ENCODE data around the gene PAFAH2. TPM values are rescaled to one million over a fixed set of nuclear protein-coding genes. Genes with fewer than 3 reads are reported as not detected.
"Not testable (repeated sequence)": the region's sequence is repeated elsewhere in the genome, so short reads cannot be mapped to it uniquely, and the experiment has no call there.

PAFAH2 gene
- total and polyA plus RNA-seq, 5 donors = 2.0 to 5.6 (median 4.1) TPM

- no peak overlapping the region for H3K27ac ChIP-seq (ENCODE audit: low read length)
- no peak for ATAC-seq
- no peak for DNase-seq
- intact Hi-C loops (cut with DNase I) = no loop called here
- 69% methylated on average over 8 of the region's 8 CpGs for WGBS
- H3K4me3 ChIP-seq (ENCODE audit: low read length) = no peak overlapping the region
- H3K4me1 ChIP-seq (ENCODE audit: control insufficient read depth, insufficient read depth, low read length) = peaks cover 8% of the 10 kb centered on the region
- H3K27me3 ChIP-seq (ENCODE audit: control insufficient read depth, insufficient read depth) = no peaks in the 10 kb centered on the region
- H3K9me3 ChIP-seq (ENCODE audit: control insufficient read depth, low read length) = no peaks in the 10 kb centered on the region
These were observed 4.5 kb downstream of the PAFAH2 start for GRCh38 chr1:25993197-25993951.

- ATAC-seq = no peak
- no peak overlapping the region for H3K27ac ChIP-seq (ENCODE audit: low read length)
- H3K27me3 ChIP-seq (ENCODE audit: control insufficient read depth, insufficient read depth) = no peaks in the 10 kb centered on the region
- H3K4me1 ChIP-seq (ENCODE audit: control insufficient read depth, insufficient read depth, low read length) = peaks cover 8% of the 10 kb centered on the region
- no peaks in the 10 kb centered on the region for H3K9me3 ChIP-seq (ENCODE audit: control insufficient read depth, low read length)
- 93% methylated on average over 9 of the region's 9 CpGs for WGBS
- intact Hi-C loops (cut with DNase I) = no loop called here
- H3K4me3 ChIP-seq (ENCODE audit: low read length) = no peak overlapping the region
- no peak for DNase-seq
These were observed 5.1 kb downstream of the PAFAH2 start for GRCh38 chr1:25992689-25993171.

GRCh38 chr1:25991937-25992688, 5.8 kb downstream of the PAFAH2 start:
- no peak overlapping the region for H3K4me3 ChIP-seq (ENCODE audit: low read length)
- DNase-seq = no peak
- no peaks in the 10 kb centered on the region for H3K9me3 ChIP-seq (ENCODE audit: control insufficient read depth, low read length)
- WGBS = 73% methylated on average over 5 of the region's 5 CpGs
- ATAC-seq = no peak
- H3K27ac ChIP-seq (ENCODE audit: low read length) = no peak overlapping the region
- no peaks in the 10 kb centered on the region for H3K27me3 ChIP-seq (ENCODE audit: control insufficient read depth, insufficient read depth)
- intact Hi-C loops (cut with DNase I) = no loop called here
- H3K4me1 ChIP-seq (ENCODE audit: control insufficient read depth, insufficient read depth, low read length) = peaks cover 8% of the 10 kb centered on the region

GRCh38 chr1:25990702-25991395, 7.0 kb downstream of the PAFAH2 start:
- WGBS = 43% methylated on average over 15 of the region's 15 CpGs
- no peak for DNase-seq
- intact Hi-C loops (cut with DNase I) = no loop called here
- Histone ChIP-seq H3K4me1 (ENCODE audit: control insufficient read depth, insufficient read depth, low read length) (peaks cover 8% of the 10 kb centered on the region), H3K9me3 (ENCODE audit: control insufficient read depth, low read length) (no peaks in the 10 kb centered on the region), H3K4me3 (ENCODE audit: low read length) (no peak overlapping the region), H3K27me3 (ENCODE audit: control insufficient read depth, insufficient read depth) (no peaks in the 10 kb centered on the region), H3K27ac (ENCODE audit: low read length) (no peak overlapping the region)
- peak; percentile 66 to 74 for ATAC-seq

- Histone ChIP-seq H3K4me1 (ENCODE audit: control insufficient read depth, insufficient read depth, low read length) (peaks cover 8% of the 10 kb centered on the region), H3K4me3 (ENCODE audit: low read length) (no peak overlapping the region), H3K9me3 (ENCODE audit: control insufficient read depth, low read length) (no peaks in the 10 kb centered on the region), H3K27ac (ENCODE audit: low read length) (no peak overlapping the region), H3K27me3 (ENCODE audit: control insufficient read depth, insufficient read depth) (no peaks in the 10 kb centered on the region)
- DNase-seq (no peak), ATAC-seq (no peak)
- intact Hi-C loops (cut with DNase I) = no loop called here
- WGBS = 58% methylated on average over 6 of the region's 6 CpGs
These were observed 7.6 kb downstream of the PAFAH2 start for GRCh38 chr1:25990251-25990650.

- intact Hi-C loops (cut with DNase I) = no loop called here
- Histone ChIP-seq H3K4me3 (ENCODE audit: low read length) (no peak overlapping the region), H3K4me1 (ENCODE audit: control insufficient read depth, insufficient read depth, low read length) (peaks cover 8% of the 10 kb centered on the region), H3K9me3 (ENCODE audit: control insufficient read depth, low read length) (no peaks in the 10 kb centered on the region), H3K27ac (ENCODE audit: low read length) (no peak overlapping the region), H3K27me3 (ENCODE audit: control insufficient read depth, insufficient read depth) (no peaks in the 10 kb centered on the region)
- DNase-seq = no peak
- peak in 1 of 2 donors; percentile 52 for ATAC-seq
- WGBS = 81% methylated on average over 11 of the region's 11 CpGs
These were observed 8.2 kb downstream of the PAFAH2 start for GRCh38 chr1:25989440-25990234.

GRCh38 chr1:25987951-25988350, 9.9 kb downstream of the PAFAH2 start:
- no peak overlapping the region for H3K27ac ChIP-seq (ENCODE audit: low read length)
- peaks cover 8% of the 10 kb centered on the region for H3K4me1 ChIP-seq (ENCODE audit: control insufficient read depth, insufficient read depth, low read length)
- H3K27me3 ChIP-seq (ENCODE audit: control insufficient read depth, insufficient read depth) = no peaks in the 10 kb centered on the region
- no peak for ATAC-seq
- intact Hi-C loops (cut with DNase I) = no loop called here
- DNase-seq = no peak
- 91% methylated on average over 2 of the region's 2 CpGs for WGBS
- H3K4me3 ChIP-seq (ENCODE audit: low read length) = no peak overlapping the region
- no peaks in the 10 kb centered on the region for H3K9me3 ChIP-seq (ENCODE audit: control insufficient read depth, low read length)

- H3K27me3 ChIP-seq (ENCODE audit: control insufficient read depth, insufficient read depth); H3K9me3 ChIP-seq (ENCODE audit: control insufficient read depth, low read length); ATAC-seq; intact Hi-C loops (cut with DNase I); H3K4me1 ChIP-seq (ENCODE audit: control insufficient read depth, insufficient read depth, low read length); H3K4me3 ChIP-seq (ENCODE audit: low read length); DNase-seq; H3K27ac ChIP-seq (ENCODE audit: low read length): not testable (repeated sequence)
- 98% methylated on average over 10 of the region's 10 CpGs for WGBS
These were observed 11.1 kb downstream of the PAFAH2 start for GRCh38 chr1:25986773-25987172.

- DNase-seq (no peak), ATAC-seq (no peak)
- H3K4me3 ChIP-seq (ENCODE audit: low read length) = no peak overlapping the region
- no peak overlapping the region for H3K27ac ChIP-seq (ENCODE audit: low read length)
- H3K27me3 ChIP-seq (ENCODE audit: control insufficient read depth, insufficient read depth) = no peaks in the 10 kb centered on the region
- WGBS = 90% methylated on average over 3 of the region's 3 CpGs
- intact Hi-C loops (cut with DNase I) = no loop called here
- no peaks in the 10 kb centered on the region for H3K9me3 ChIP-seq (ENCODE audit: control insufficient read depth, low read length)
- H3K4me1 ChIP-seq (ENCODE audit: control insufficient read depth, insufficient read depth, low read length) = peaks cover 8% of the 10 kb centered on the region
These were observed 12.2 kb downstream of the PAFAH2 start for GRCh38 chr1:25985670-25986069.

GRCh38 chr1:25985171-25985570, 12.7 kb downstream of the PAFAH2 start:
- H3K27me3 ChIP-seq (ENCODE audit: control insufficient read depth, insufficient read depth) = no peaks in the 10 kb centered on the region

More at GRCh38 chr1:25985171-25985570, 12.7 kb downstream of the PAFAH2 start:
- Histone ChIP-seq H3K9me3 (ENCODE audit: control insufficient read depth, low read length) (no peaks in the 10 kb centered on the region), H3K4me3 (ENCODE audit: low read length) (no peak overlapping the region), H3K27ac (ENCODE audit: low read length) (no peak overlapping the region), H3K4me1 (ENCODE audit: control insufficient read depth, insufficient read depth, low read length) (peaks cover 4% of the 10 kb centered on the region)
- DNase-seq (no peak), ATAC-seq (no peak)
- WGBS = 78% methylated on average over 1 of the region's 1 CpG
- intact Hi-C loops (cut with DNase I) = no loop called here
